Measurements from ENCODE around the gene SIGLEC1. TPM values are rescaled to one million over a fixed set of nuclear protein-coding genes. Genes with fewer than 3 reads are reported as not detected.

The SIGLEC1 gene
- total RNA-seq, 1 donor from 2014 or later: not detected

DNA sequence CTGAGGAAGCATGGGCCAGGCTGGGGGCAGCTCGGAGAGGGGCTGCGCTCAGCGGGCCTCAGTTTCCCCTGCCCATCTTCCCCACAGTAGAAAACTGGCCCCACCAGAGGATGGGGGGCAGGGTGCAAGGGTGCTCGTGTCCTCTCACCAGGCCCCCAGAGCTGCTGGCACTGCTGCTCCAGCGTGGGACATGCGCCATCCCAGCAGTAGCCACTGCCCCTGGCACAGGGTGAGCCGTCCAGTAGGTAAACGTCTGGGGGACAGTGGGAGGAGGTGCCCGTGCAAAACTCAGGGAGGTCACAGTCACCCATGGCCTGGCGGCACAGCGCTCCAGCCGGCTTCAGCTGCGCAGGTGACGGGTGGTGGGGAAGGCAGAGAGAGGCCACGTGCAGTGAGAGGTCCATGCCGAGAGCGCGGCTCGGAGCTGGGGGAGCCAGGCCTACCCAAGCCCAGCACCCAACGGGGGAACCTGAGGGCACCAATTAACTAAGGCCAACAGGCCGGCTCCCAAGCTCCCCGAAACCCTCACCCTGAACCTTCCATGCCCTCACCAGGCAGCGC, 40.3 kb downstream of the SIGLEC1 start:
- no peaks in the 10 kb centered on the region for H3K36me3 ChIP-seq (ENCODE audit: control insufficient read depth, insufficient read depth, low read length)
- DNase-seq (ENCODE audit: low read depth): no peak
- TF ChIP-seq, protein P1, sequence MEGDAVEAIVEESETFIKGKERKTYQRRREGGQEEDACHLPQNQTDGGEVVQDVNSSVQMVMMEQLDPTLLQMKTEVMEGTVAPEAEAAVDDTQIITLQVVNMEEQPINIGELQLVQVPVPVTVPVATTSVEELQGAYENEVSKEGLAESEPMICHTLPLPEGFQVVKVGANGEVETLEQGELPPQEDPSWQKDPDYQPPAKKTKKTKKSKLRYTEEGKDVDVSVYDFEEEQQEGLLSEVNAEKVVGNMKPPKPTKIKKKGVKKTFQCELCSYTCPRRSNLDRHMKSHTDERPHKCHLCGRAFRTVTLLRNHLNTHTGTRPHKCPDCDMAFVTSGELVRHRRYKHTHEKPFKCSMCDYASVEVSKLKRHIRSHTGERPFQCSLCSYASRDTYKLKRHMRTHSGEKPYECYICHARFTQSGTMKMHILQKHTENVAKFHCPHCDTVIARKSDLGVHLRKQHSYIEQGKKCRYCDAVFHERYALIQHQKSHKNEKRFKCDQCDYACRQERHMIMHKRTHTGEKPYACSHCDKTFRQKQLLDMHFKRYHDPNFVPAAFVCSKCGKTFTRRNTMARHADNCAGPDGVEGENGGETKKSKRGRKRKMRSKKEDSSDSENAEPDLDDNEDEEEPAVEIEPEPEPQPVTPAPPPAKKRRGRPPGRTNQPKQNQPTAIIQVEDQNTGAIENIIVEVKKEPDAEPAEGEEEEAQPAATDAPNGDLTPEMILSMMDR (IDR thresholded peaks at IDR 0.05; ENCODE audit: insufficient read depth, low read length, poor library complexity, severe bottlenecking): no peak
- H3K4me3 ChIP-seq (ENCODE audit: low read depth, low read length): no peak overlapping the region
- peaks cover 72% of the 10 kb centered on the region for H3K27me3 ChIP-seq (ENCODE audit: control insufficient read depth, insufficient read depth, low read length)

DNA sequence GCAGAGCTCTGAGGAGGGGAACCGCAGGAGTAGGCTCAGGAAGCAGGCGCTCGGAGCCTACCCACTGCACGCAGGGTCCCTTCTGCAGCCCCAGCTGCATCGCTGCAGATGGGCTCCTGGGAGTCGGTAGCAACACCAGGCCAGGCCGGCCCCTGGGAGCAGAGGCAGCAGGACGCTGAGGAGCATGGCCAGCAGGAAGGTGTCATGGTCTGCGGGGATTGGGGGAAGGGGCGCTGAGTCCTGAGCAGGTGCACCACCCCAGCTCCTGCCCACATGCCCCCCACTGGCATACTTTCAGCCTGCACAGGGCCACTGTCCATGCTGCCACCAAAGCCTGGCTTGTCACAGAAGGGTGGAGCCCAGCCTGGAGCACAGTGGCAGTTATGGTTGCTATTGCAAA, 41.5 kb downstream of the SIGLEC1 start:
- no peak for DNase-seq (ENCODE audit: low read depth)
- TF ChIP-seq, protein P1 (IDR thresholded peaks at IDR 0.05; ENCODE audit: insufficient read depth, low read length, poor library complexity, severe bottlenecking): no peak
- H3K4me3 ChIP-seq (ENCODE audit: low read depth, low read length): no peak overlapping the region
- peaks cover 64% of the 10 kb centered on the region for H3K27me3 ChIP-seq (ENCODE audit: control insufficient read depth, insufficient read depth, low read length)
- H3K36me3 ChIP-seq (ENCODE audit: control insufficient read depth, insufficient read depth, low read length): no peaks in the 10 kb centered on the region

DNA sequence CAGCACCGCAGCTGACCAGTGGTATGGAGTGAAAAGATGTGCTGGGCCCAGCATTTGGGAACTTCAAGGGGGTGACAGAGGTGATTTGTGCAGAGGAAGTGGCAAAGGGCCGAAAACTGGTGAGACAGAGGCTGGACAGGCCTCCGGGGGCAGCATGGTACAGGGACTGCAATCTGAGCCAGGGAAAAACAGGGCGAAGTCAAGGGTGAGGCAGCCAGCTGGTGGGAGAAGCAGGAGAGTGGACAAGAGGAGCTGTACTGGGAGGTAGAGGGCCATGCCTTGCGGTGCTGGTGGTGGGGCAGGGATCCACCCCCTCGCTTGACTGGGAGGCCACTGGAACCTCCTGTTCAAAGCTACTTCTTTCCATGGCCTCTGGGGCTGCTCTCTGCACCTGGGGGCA, 41.9 kb downstream of the SIGLEC1 start:
- Histone ChIP-seq H3K4me3 (ENCODE audit: low read depth, low read length) (no peak overlapping the region), H3K27me3 (ENCODE audit: control insufficient read depth, insufficient read depth, low read length) (peaks cover 60% of the 10 kb centered on the region), H3K36me3 (ENCODE audit: control insufficient read depth, insufficient read depth, low read length) (no peaks in the 10 kb centered on the region)
- TF ChIP-seq, protein P1 (IDR thresholded peaks at IDR 0.05; ENCODE audit: insufficient read depth, low read length, poor library complexity, severe bottlenecking): peak; percentile 28
- no peak for DNase-seq (ENCODE audit: low read depth)

DNA sequence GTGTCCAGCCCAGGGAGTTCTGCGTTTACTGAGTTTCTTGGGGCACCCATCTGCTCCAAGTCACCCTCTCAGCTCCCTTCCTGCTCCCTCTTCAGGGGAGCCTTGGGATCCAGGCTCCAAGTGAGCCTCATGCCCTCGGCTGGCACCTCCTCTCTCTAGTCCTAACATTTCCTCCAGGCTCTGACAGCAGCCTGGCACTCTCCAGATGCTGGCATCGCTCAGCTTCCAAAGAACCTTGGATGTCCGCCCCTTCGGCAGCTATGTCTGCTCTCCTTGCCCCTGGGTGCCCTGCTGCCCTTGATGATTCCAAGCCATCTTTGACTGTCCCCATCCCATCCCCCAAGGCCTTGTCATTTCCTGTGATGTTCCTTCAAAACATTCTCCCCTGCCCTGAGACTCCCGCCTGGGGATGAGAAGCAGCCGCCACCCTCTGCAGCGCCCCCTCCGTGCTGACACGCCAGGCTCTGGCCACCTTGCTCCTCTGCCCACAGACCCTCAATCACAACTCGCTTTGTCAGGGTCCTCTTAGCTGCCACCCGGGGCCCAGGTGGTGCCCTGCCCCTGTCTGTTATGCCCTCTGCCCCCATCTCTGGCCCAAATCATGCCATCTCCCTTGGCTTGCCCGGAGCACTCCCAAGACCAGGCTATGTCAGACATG, 42.6 kb downstream of the SIGLEC1 start:
- Histone ChIP-seq H3K4me3 (ENCODE audit: low read depth, low read length) (no peak overlapping the region), H3K27me3 (ENCODE audit: control insufficient read depth, insufficient read depth, low read length) (peaks cover 54% of the 10 kb centered on the region), H3K36me3 (ENCODE audit: control insufficient read depth, insufficient read depth, low read length) (no peaks in the 10 kb centered on the region)
- TF ChIP-seq, protein P1 (IDR thresholded peaks at IDR 0.05; ENCODE audit: insufficient read depth, low read length, poor library complexity, severe bottlenecking): no peak
- DNase-seq (ENCODE audit: low read depth): no peak

DNA sequence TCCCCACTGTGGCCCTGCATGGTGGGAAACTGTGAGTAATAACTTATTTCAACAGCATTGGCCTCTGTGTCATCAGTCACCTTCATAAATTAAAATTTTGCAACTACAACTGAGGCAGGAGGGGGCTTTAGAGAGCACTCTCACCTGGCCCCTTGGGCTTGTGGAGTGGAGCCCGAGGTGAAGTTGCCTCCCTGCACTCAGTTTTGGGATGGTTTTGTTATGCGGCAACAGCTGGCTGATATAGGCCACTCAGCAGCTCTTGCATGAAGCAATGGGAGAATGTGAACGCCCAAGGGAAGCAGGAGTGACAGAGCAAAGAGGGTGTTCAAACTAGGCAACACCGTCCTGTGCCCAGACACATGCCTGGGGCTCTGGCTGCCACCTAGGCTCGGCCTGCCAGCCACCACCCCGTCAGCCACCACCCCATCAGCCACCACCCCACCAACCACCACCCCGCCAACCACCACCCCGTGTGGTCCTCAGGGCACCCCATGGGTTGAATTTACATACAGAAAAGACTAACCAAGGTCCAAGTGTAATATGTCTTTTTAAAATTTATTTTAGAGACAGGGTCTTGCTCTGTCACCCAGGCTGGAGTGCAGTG, 44.9 kb downstream of the SIGLEC1 start:
- Histone ChIP-seq H3K4me3 (ENCODE audit: low read depth, low read length) (no peak overlapping the region), H3K27me3 (ENCODE audit: control insufficient read depth, insufficient read depth, low read length) (peaks cover 40% of the 10 kb centered on the region), H3K36me3 (ENCODE audit: control insufficient read depth, insufficient read depth, low read length) (no peaks in the 10 kb centered on the region)
- DNase-seq (ENCODE audit: low read depth): no peak
- TF ChIP-seq, protein P1 (IDR thresholded peaks at IDR 0.05; ENCODE audit: insufficient read depth, low read length, poor library complexity, severe bottlenecking): no peak
